Measurements from ENCODE around the gene IGF2BP3. TPM values are rescaled to one million over a fixed set of nuclear protein-coding genes. Genes with fewer than 3 reads are reported as not detected.

The IGF2BP3 gene
- total and polyA plus RNA-seq, 10 of the 15 experiments (the other 5 are each of a cell fraction or from before 2014, with no cell fraction given), result 4.6 to 61.2 (median 36.9) TPM

DNA sequence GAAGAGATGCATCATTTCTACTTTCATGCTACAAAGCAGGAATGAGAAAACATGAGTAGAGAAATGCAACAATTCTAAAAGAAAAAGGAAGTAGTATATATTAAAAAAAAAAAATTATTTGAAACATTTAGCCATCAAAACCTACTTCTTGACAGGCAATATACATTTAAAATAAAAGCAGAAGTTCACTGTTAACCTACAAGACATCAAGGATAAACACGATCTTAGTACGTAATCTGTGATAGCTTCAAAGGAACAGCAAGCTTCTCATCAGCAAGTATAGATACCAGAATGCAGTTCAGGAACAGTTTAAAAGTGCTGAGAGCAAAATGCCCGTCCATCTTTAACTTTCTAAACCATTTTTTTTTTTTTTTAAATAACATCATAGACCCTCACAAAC lies 134.2 kb downstream of the IGF2BP3 start:
- BruUV-seq (replicated peaks), result no TSS peak
- ChIA-PET SMC1A (ENCODE audit: uncharacterized antibody, unreplicated experiment) (interaction anchor here (0.6 to 1.0 kb wide), 2 partner anchors 25 to 1310 kb away, joined by 3 read pairs; no protein-coding TSS in a partner anchor), CTCF (interaction anchor here (1.0 to 1.2 kb wide), 2 partner anchors 12 to 22 kb away, joined by 3 to 4 read pairs; no protein-coding TSS in a partner anchor), RAD21 (ENCODE audit: unreplicated experiment) (no interaction called here), POLR2A (no interaction called here)
- intact Hi-C loops (cut with micrococcal nuclease; ENCODE audit: unreplicated experiment) (no loop called here), in situ Hi-C loops (cut with MboI) (no loop called here)
- no peak overlapping the region for H3K9ac ChIP-seq (ENCODE audit: control insufficient read depth, insufficient read depth, low read length)
- DNase-seq (ENCODE audit: low read depth, low spot score) (no peak), ATAC-seq (no peak), FAIRE-seq (peak; percentile 80)
- no peak overlapping the region for H3K4me2 ChIP-seq (ENCODE audit: control insufficient read depth, insufficient read depth)
- no peaks in the 10 kb centered on the region for H4K20me1 ChIP-seq (ENCODE audit: control insufficient read depth, insufficient read depth)
- no peaks in the 10 kb centered on the region for H3K79me2 ChIP-seq (ENCODE audit: control insufficient read depth, insufficient read depth, low read length)
- H3K9me3 ChIP-seq (replicated peaks; ENCODE audit: control insufficient read depth, insufficient read depth, low read length), result no peaks in the 10 kb centered on the region
- H3K27ac ChIP-seq (ENCODE audit: control insufficient read depth, insufficient read depth), result no peak overlapping the region
- H3K4me3 ChIP-seq, result no peak overlapping the region
- peaks cover 3 to 34% of the 10 kb centered on the region in 2 experiments for H3K36me3 ChIP-seq (ENCODE audit: control insufficient read depth in 2 of 2, insufficient read depth in 2 of 2, low read length in 1 of 2)
- H2AFZ ChIP-seq (ENCODE audit: control insufficient read depth, low read depth, low read length), result no peak overlapping the region
- no peaks in the 10 kb centered on the region for H3K27me3 ChIP-seq (replicated peaks in 1 of 2; ENCODE audit: control insufficient read depth in 2 of 2, insufficient read depth in 2 of 2, low read length in 1 of 2)
- no peaks in the 10 kb centered on the region for H3K4me1 ChIP-seq (ENCODE audit: control insufficient read depth, insufficient read depth, low read length)
- TF ChIP-seq RAD21 (IDR thresholded peaks at IDR 0.05; ENCODE audit: insufficient read depth, low read depth, low read length), result no peak
- no peak for TF ChIP-seq POLR2AphosphoS2 (IDR thresholded peaks at IDR 0.05; ENCODE audit: low read depth, low read length)
- TF ChIP-seq, protein P1, sequence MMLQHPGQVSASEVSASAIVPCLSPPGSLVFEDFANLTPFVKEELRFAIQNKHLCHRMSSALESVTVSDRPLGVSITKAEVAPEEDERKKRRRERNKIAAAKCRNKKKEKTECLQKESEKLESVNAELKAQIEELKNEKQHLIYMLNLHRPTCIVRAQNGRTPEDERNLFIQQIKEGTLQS (IDR thresholded peaks at IDR 0.05; ENCODE audit: borderline replicate concordance, extremely low read depth, low read depth, low read length), result no peak
- TF ChIP-seq, protein P2, sequence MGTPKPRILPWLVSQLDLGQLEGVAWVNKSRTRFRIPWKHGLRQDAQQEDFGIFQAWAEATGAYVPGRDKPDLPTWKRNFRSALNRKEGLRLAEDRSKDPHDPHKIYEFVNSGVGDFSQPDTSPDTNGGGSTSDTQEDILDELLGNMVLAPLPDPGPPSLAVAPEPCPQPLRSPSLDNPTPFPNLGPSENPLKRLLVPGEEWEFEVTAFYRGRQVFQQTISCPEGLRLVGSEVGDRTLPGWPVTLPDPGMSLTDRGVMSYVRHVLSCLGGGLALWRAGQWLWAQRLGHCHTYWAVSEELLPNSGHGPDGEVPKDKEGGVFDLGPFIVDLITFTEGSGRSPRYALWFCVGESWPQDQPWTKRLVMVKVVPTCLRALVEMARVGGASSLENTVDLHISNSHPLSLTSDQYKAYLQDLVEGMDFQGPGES (IDR thresholded peaks at IDR 0.05), result no peak
- TF ChIP-seq ASH2L (IDR thresholded peaks at IDR 0.05; ENCODE audit: borderline replicate concordance, low read depth), result no peak
- TF ChIP-seq, protein P3, sequence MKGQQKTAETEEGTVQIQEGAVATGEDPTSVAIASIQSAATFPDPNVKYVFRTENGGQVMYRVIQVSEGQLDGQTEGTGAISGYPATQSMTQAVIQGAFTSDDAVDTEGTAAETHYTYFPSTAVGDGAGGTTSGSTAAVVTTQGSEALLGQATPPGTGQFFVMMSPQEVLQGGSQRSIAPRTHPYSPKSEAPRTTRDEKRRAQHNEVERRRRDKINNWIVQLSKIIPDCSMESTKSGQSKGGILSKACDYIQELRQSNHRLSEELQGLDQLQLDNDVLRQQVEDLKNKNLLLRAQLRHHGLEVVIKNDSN (IDR thresholded peaks at IDR 0.05; ENCODE audit: borderline replicate concordance, extremely low read length, insufficient read depth, low read depth, low read length), result no peak
- no peak for TF ChIP-seq STAT1 (conservative IDR thresholded peaks at IDR 0.05)
- TF ChIP-seq HDAC6 (IDR thresholded peaks at IDR 0.05; ENCODE audit: unreplicated experiment), result no peak
- TF ChIP-seq RB1 (IDR thresholded peaks at IDR 0.05; ENCODE audit: borderline replicate concordance), result no peak
- no peak for TF ChIP-seq TARDBP (IDR thresholded peaks at IDR 0.05; ENCODE audit: borderline replicate concordance)
- no peak for TF ChIP-seq MYC (IDR thresholded peaks at IDR 0.05; ENCODE audit: insufficient read depth, insufficient read length, insufficient replicate concordance, low read length, severe bottlenecking)
- no peak for TF ChIP-seq POLR2AphosphoS5 (IDR thresholded peaks at IDR 0.05; ENCODE audit: low read length)
- TF ChIP-seq NR2C2 (IDR thresholded peaks at IDR 0.05; ENCODE audit: borderline replicate concordance, control insufficient read depth, insufficient read length, low read depth), result no peak
- TF ChIP-seq SUZ12 (IDR thresholded peaks at IDR 0.05; ENCODE audit: unreplicated experiment), result no peak
- WGBS (ENCODE audit: insufficient coverage, insufficient replicate concordance, low lambda C conversion rate, missing lambda C conversion rate), result 81% methylated on average over 3 of the region's 3 CpGs

Data from GM12878 (cell line).